ENCODE data around the gene ARID3A. TPM values are rescaled to one million over a fixed set of nuclear protein-coding genes. Genes with fewer than 3 reads are reported as not detected.

The ARID3A gene
- total and polyA plus RNA-seq, 2 donors (not counting 3 experiments of a cell fraction or from before 2014, with no cell fraction given) = 5.4 to 13.2 TPM

DNA sequence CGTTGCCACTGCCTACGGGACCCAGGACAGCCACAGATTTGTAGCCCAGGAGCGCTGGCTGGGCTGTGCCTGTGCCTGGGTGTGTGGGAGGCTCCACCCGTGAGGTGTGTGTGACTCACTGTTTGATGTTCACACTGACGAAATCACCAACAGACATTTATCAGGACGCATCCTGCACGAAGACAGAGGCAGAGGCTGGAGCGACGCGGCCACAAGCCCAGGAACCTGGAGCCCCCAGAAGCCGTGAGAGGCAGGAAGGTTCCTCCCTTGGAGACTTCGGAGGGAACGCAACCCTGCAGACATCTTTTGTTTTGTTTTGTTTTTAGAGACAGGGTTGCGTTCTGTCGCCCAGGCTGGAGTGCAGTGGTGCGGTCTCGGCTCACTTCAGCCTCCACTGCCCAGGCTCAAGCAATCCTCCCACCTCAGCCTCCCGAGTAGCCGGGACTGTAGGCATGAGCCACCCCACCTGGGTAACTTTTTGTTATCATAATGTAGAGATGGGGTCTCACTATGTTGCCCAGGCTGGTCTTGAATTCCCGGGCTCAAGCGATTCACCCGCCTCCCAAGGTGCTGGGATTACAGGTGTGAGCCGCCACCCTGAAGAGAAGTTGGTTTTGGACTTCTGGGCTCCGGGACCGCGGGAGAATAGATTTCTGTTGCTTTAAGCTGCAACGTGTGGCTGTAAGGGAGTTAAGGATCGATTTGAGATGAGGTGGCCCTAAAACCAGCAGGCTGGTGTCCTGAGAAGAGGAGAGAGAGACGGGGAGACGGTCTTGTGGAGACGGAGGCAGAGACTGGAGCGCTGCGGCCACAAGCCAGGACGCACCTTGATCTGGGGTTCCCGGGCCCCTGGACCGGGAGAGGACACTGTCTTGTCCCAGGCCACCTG, 33.4 kb downstream of the ARID3A start:
- no peaks in the 10 kb centered on the region for H3K9me1 ChIP-seq (replicated peaks; ENCODE audit: control insufficient read depth, extremely low read depth, insufficient read depth, low read length)
- H3K27ac ChIP-seq (ENCODE audit: insufficient read depth, low read depth, low read length) = no peak overlapping the region
- no peaks in the 10 kb centered on the region for H3K36me3 ChIP-seq (ENCODE audit: control insufficient read depth in 2 of 2, extremely low read depth in 1 of 2, insufficient read depth in 2 of 2, low read length in 2 of 2)
- CTCF ChIA-PET = interaction anchor here (0.8 kb wide), 2 partner anchors 13 to 36 kb away, joined by 3 read pairs; no protein-coding TSS in a partner anchor
- BruUV-seq (replicated peaks) = no TSS peak
- no peaks in the 10 kb centered on the region for H3K79me2 ChIP-seq (ENCODE audit: control insufficient read depth, insufficient read depth, low read length)
- dilution Hi-C loops (cut with MboI; ENCODE audit: extremely low pct_ligation_motif_present, low sequenced_read_pairs) (no loop called here), intact Hi-C loops (cut with micrococcal nuclease) (no loop called here)
- no peak overlapping the region for H2AFZ ChIP-seq (ENCODE audit: low read depth, low read length)
- H3K4me3 ChIP-seq (replicated peaks in 1 of 3; ENCODE audit: insufficient read depth in 1 of 3, low read depth in 1 of 3, low read length in 3 of 3) = no peak overlapping the region
- POLR2A ChIA-PET = no interaction called here
- FAIRE-seq = no peak
- no peak for DNase-seq (ENCODE audit: low read depth, low spot score)
- no peak overlapping the region for H3K9ac ChIP-seq (replicated peaks; ENCODE audit: extremely low read depth, insufficient read depth, low read length)
- no peaks in the 10 kb centered on the region for H4K20me1 ChIP-seq (replicated peaks; ENCODE audit: control insufficient read depth, extremely low read depth, insufficient read depth, low read length)
- no peak overlapping the region for H3K4me2 ChIP-seq (ENCODE audit: insufficient read depth, low read length)
- no peaks in the 10 kb centered on the region for H3K4me1 ChIP-seq (ENCODE audit: control insufficient read depth, extremely low read depth, insufficient read depth, low read length)
- H3K27me3 ChIP-seq (ENCODE audit: control insufficient read depth in 2 of 2, insufficient read depth in 2 of 2, low read length in 2 of 2) = no peaks in the 10 kb centered on the region
- TF ChIP-seq, protein P1, sequence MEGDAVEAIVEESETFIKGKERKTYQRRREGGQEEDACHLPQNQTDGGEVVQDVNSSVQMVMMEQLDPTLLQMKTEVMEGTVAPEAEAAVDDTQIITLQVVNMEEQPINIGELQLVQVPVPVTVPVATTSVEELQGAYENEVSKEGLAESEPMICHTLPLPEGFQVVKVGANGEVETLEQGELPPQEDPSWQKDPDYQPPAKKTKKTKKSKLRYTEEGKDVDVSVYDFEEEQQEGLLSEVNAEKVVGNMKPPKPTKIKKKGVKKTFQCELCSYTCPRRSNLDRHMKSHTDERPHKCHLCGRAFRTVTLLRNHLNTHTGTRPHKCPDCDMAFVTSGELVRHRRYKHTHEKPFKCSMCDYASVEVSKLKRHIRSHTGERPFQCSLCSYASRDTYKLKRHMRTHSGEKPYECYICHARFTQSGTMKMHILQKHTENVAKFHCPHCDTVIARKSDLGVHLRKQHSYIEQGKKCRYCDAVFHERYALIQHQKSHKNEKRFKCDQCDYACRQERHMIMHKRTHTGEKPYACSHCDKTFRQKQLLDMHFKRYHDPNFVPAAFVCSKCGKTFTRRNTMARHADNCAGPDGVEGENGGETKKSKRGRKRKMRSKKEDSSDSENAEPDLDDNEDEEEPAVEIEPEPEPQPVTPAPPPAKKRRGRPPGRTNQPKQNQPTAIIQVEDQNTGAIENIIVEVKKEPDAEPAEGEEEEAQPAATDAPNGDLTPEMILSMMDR (IDR thresholded peaks at IDR 0.05; ENCODE audit: extremely low read depth in 1 of 2, insufficient read depth in 1 of 2, low read depth in 1 of 2, low read length in 2 of 2) = no peak
- TF ChIP-seq, protein P2, sequence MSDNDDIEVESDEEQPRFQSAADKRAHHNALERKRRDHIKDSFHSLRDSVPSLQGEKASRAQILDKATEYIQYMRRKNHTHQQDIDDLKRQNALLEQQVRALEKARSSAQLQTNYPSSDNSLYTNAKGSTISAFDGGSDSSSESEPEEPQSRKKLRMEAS (IDR thresholded peaks at IDR 0.05; ENCODE audit: insufficient read depth, insufficient read length) = no peak
- TF ChIP-seq POLR2AphosphoS5 (IDR thresholded peaks at IDR 0.05; ENCODE audit: insufficient read depth, low read depth, low read length) (no peak), FOS (IDR thresholded peaks at IDR 0.05; ENCODE audit: borderline replicate concordance, insufficient read depth, low read length) (no peak), MYC (IDR thresholded peaks at IDR 0.05; ENCODE audit: low read depth, low read length) (no peak), JUN (IDR thresholded peaks at IDR 0.05; ENCODE audit: borderline replicate concordance, insufficient read depth, insufficient read length, low read depth) (no peak), EZH2 (IDR thresholded peaks at IDR 0.05; ENCODE audit: borderline replicate concordance, low read depth, low read length, severe bottlenecking) (no peak), POLR2A (IDR thresholded peaks at IDR 0.05; ENCODE audit: low read depth, low read length) (no peak), GATA2 (IDR thresholded peaks at IDR 0.05; ENCODE audit: insufficient read depth, insufficient read length, low read depth, low read length) (no peak)
- no peaks in the 10 kb centered on the region for H3K9me3 ChIP-seq (replicated peaks; ENCODE audit: control insufficient read depth, insufficient read depth, low read length)
